Spleen (tissue), 7 donors: ENCODE results near the gene RTN4R.

Experiments
- CTCF ChIP-seq, 11 experiments: fragments of 200-600 bp in 7 of 11; fragments of 450-650 bp in 4 of 11; sonication (generic) in 4 of 11; IDR thresholded peaks in 8 of 11; conservative IDR thresholded peaks in 3 of 11; 1 replicate in 7 of 11; 2 replicates in 4 of 11; pipeline versions ENCODE4 v1.4.0 to v1.8.0; 2016 to 2021; ENCODE audit warnings: antibody characterized with exemption in 11 of 11, inconsistent platforms in 4 of 11, mild to moderate bottlenecking in 1 of 11
- POLR2A ChIP-seq, 3 donors: fragments of 450-650 bp; IDR thresholded peaks; one replicate each; pipeline ENCODE4 v1.5.1; 2017; ENCODE audit warnings: antibody characterized with exemption in 3 of 3, mild to moderate bottlenecking in 1 of 3
- POLR2AphosphoS5 ChIP-seq, 3 donors: sonication (generic); formaldehyde crosslinking; IDR thresholded peaks; one replicate each; pipeline ENCODE4 v1.5.1; 2017; ENCODE audit warnings: antibody characterized with exemption in 3 of 3
- donor health status: DM: no; HTN: no; CAD: no; lungs with moderate emphysema.
- donor health status: DM: no; HTN: no; CAD: no.
- donor health status: DM: no; HTN: no; CAD: no.

GRCh38 chr22:20241579-20242392 is 26.3 kb downstream of the RTN4R start:
- TF ChIP-seq CTCF (IDR thresholded peaks at IDR 0.05 in 8 of 11, conservative IDR thresholded peaks at IDR 0.05 in 3 of 11) (no peak), POLR2A (IDR thresholded peaks at IDR 0.05) (no peak), POLR2AphosphoS5 (IDR thresholded peaks at IDR 0.05) (no peak)
